GM18505 (cell line): ENCODE results near the gene PTPN4.

ENCODE experiments used
- ATAC-seq: cut with Tn5 transposase; IDR thresholded peaks from one replicate; pipeline ENCODE4 v1.9.1; 2021; ENCODE audit not compliant: unreplicated experiment
- POLR2A ChIP-seq: IDR thresholded peaks from 4 replicates; pipeline ENCODE4 v1.6.1; 2011; ENCODE audit warnings: borderline replicate concordance; ENCODE audit not compliant: insufficient read depth, insufficient read length; ENCODE audit errors: extremely low read depth

PTPN4 gene

GRCh38 chr2:120032297-120032696 is 272.6 kb downstream of the PTPN4 start:
- ATAC-seq: no peak
- TF ChIP-seq POLR2A: no peak
